ENCODE data around the gene KIF2C.

GRCh38 chr1:44735992-44736391 is 3.6 kb upstream of the KIF2C start:
- no peak for TF ChIP-seq CTCF (conservative IDR thresholded peaks at IDR 0.05)
- no peak for TF ChIP-seq ZFX (IDR thresholded peaks at IDR 0.05)

All from C4-2B (cell line).